A549 (cell line): ENCODE data around the gene ATP13A3.

Source experiments
- JUN ChIP-seq, 2 experiments: fragments of >200 bp; sonication (Bioruptor Twin); formaldehyde crosslinking; IDR thresholded peaks; 2 replicates in 1 of 2; 3 replicates in 1 of 2; pipeline ENCODE4 v1.6.1; 2016 to 2017
- REST ChIP-seq: fragments of 200-600 bp; sonication (generic); IDR thresholded peaks from 2 replicates; pipeline ENCODE4 v1.6.1; 2016; ENCODE audit warnings: antibody characterized with exemption, mild to moderate bottlenecking, moderate library complexity
- TF ChIP-seq, protein P1 (sequence below): fragments of >200 bp; sonication (Bioruptor Twin); formaldehyde crosslinking; IDR thresholded peaks from 3 replicates; pipeline ENCODE4 v1.5.1; 2016

DNA sequence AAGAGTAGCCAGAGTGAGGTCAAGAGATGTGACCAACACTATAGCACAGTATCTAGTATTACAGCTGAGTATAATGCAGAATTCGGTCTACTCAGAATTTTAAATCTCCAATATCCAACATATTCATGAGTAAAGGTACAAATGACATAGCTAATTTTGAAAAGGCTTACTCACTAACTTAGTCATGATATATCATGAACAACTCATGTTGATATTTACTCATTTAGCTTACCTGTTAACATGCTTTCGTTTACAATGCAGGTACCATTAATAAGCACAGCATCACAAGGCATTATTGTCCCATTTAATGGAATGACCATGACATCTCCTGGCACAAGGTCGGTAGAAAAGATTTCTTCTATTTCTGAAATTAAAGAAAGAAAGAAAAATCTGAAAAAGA lies 36.9 kb downstream of the ATP13A3 start:
- TF ChIP-seq, protein P1, sequence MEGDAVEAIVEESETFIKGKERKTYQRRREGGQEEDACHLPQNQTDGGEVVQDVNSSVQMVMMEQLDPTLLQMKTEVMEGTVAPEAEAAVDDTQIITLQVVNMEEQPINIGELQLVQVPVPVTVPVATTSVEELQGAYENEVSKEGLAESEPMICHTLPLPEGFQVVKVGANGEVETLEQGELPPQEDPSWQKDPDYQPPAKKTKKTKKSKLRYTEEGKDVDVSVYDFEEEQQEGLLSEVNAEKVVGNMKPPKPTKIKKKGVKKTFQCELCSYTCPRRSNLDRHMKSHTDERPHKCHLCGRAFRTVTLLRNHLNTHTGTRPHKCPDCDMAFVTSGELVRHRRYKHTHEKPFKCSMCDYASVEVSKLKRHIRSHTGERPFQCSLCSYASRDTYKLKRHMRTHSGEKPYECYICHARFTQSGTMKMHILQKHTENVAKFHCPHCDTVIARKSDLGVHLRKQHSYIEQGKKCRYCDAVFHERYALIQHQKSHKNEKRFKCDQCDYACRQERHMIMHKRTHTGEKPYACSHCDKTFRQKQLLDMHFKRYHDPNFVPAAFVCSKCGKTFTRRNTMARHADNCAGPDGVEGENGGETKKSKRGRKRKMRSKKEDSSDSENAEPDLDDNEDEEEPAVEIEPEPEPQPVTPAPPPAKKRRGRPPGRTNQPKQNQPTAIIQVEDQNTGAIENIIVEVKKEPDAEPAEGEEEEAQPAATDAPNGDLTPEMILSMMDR, result no peak
- TF ChIP-seq JUN (IDR thresholded peaks at IDR 0.05) (no peak), REST (no peak)
